NCI-H526 (cell line): Measurements from ENCODE around the gene HECTD4.

Experiments used
- DNase-seq, 2 experiments: peaks; one replicate each; lab custom pipeline; 2025; lab: John Stamatoyannopoulos, UW

Gene HECTD4

GRCh38 chr12:112322441-112322840, 59.8 kb downstream of the HECTD4 start:
- no peak for DNase-seq

- peak; percentile 24 to 60 for DNase-seq
Observed at GRCh38 chr12:112321245-112321644, 61.0 kb downstream of the HECTD4 start.

- no peak for DNase-seq
Observed at GRCh38 chr12:112319395-112319794, 62.8 kb downstream of the HECTD4 start.

- DNase-seq: no peak
Observed at GRCh38 chr12:112317481-112317880, 64.8 kb downstream of the HECTD4 start.

- DNase-seq: no peak
Observed at GRCh38 chr12:112314981-112315380, 67.2 kb downstream of the HECTD4 start.

GRCh38 chr12:112309797-112310196, 72.4 kb downstream of the HECTD4 start:
- DNase-seq: no peak

GRCh38 chr12:112308652-112309051, 73.6 kb downstream of the HECTD4 start:
- DNase-seq: no peak

- no peak for DNase-seq
Observed at GRCh38 chr12:112308161-112308560, 74.1 kb downstream of the HECTD4 start.

- no peak for DNase-seq
Observed at GRCh38 chr12:112307317-112308011, 74.8 kb downstream of the HECTD4 start.

- DNase-seq: no peak
Observed at GRCh38 chr12:112305951-112306350, 76.3 kb downstream of the HECTD4 start.

- no peak for DNase-seq
Observed at GRCh38 chr12:112304436-112304835, 77.8 kb downstream of the HECTD4 start.

- DNase-seq: no peak
Observed at GRCh38 chr12:112303799-112304198, 78.4 kb downstream of the HECTD4 start.

- no peak for DNase-seq
Observed at GRCh38 chr12:112303004-112303403, 79.2 kb downstream of the HECTD4 start.

- DNase-seq: no peak
Observed at GRCh38 chr12:112299704-112300103, 82.5 kb downstream of the HECTD4 start.

GRCh38 chr12:112297188-112297587, 85.0 kb downstream of the HECTD4 start:
- DNase-seq: no peak

GRCh38 chr12:112296183-112296582, 86.0 kb downstream of the HECTD4 start:
- no peak for DNase-seq

- peak in 1 of 2 experiments; percentile 4 for DNase-seq
Observed at GRCh38 chr12:112294793-112295192, 87.4 kb downstream of the HECTD4 start.

- DNase-seq: no peak
Observed at GRCh38 chr12:112288638-112289037, 93.6 kb downstream of the HECTD4 start.

GRCh38 chr12:112285600-112286401, 96.4 kb downstream of the HECTD4 start:
- no peak for DNase-seq

- no peak for DNase-seq
Observed at GRCh38 chr12:112283546-112283945, 98.7 kb downstream of the HECTD4 start.

- peak in 1 of 2 experiments; percentile 11 for DNase-seq
Observed at GRCh38 chr12:112282920-112283319, 99.3 kb downstream of the HECTD4 start.

GRCh38 chr12:112275836-112276235, 106.4 kb downstream of the HECTD4 start:
- no peak for DNase-seq

GRCh38 chr12:112275207-112275606, 107.0 kb downstream of the HECTD4 start:
- DNase-seq: no peak
